Measurements from ENCODE around the gene VILL. TPM values are rescaled to one million over a fixed set of nuclear protein-coding genes. Genes with fewer than 3 reads are reported as not detected.

Gene VILL
- total and polyA plus RNA-seq, 2 donors (not counting 1 experiment from before 2014, with no cell fraction given) = 2.0 to 9.4 TPM

DNA sequence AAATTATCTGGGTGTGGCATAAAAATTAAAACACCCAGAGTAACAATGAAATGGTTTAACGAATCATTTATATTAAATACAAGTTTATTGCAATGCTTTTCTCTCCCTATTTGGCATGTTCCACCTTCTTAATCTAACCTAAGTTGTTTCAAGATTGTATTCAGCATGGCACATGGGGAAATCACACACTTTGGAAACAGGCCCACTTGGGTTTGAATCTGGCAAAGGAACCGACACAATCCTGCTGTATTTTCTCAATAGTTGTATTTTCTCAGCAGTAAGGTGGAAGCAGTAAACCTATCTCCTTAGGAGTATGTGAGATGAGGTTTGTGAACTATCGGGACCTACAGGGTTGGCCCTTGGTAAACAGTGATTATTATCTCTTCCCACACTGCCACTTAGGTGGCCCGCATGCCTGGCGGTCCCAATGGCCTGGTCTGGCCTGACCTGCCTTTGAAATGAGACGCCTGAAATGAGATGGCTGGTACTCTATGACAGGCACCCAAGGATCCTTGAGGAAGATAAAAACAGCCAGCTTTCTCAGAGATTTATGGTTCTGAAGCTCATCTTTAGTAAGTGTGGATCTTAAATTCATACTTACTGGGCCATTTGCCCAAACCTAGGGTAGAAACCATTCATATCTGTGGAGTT is 45.3 kb upstream of the VILL start:
- Histone ChIP-seq H3K4me1 (ENCODE audit: control insufficient read depth, extremely low read depth, insufficient read depth, low read length) (peaks cover 29% of the 10 kb centered on the region), H3K4me2 (ENCODE audit: extremely low read depth, insufficient read depth, low read length) (peak overlapping the region; percentile 46), H3K27me3 (ENCODE audit: control insufficient read depth, insufficient read depth, low read length) (no peaks in the 10 kb centered on the region), H3K9ac (ENCODE audit: insufficient read depth, low read length) (no peak overlapping the region), H4K20me1 (ENCODE audit: control insufficient read depth, extremely low read depth, insufficient read depth, low read length) (no peaks in the 10 kb centered on the region), H3K27ac (ENCODE audit: insufficient read depth, low read length) (peak overlapping the region; percentile 58), H3K79me2 (ENCODE audit: control insufficient read depth, insufficient read depth, low read length) (peaks cover 3% of the 10 kb centered on the region), H2AFZ (ENCODE audit: low read length) (no peak overlapping the region), H3K9me3 (ENCODE audit: control insufficient read depth, insufficient read depth, low read depth, low read length) (no peaks in the 10 kb centered on the region), H3K36me3 (ENCODE audit: control insufficient read depth, insufficient read depth, low read length) (no peaks in the 10 kb centered on the region), H3K4me3 (replicated peaks in 1 of 4; ENCODE audit: control extremely low read depth in 1 of 4, insufficient read depth in 1 of 4, low read depth in 3 of 4, low read length in 4 of 4) (no peak overlapping the region)
- no peak for DNase-seq (ENCODE audit: low read depth in 2 of 2)
- TF ChIP-seq EZH2 (IDR thresholded peaks at IDR 0.05; ENCODE audit: low read length, missing control alignments) = no peak

DNA sequence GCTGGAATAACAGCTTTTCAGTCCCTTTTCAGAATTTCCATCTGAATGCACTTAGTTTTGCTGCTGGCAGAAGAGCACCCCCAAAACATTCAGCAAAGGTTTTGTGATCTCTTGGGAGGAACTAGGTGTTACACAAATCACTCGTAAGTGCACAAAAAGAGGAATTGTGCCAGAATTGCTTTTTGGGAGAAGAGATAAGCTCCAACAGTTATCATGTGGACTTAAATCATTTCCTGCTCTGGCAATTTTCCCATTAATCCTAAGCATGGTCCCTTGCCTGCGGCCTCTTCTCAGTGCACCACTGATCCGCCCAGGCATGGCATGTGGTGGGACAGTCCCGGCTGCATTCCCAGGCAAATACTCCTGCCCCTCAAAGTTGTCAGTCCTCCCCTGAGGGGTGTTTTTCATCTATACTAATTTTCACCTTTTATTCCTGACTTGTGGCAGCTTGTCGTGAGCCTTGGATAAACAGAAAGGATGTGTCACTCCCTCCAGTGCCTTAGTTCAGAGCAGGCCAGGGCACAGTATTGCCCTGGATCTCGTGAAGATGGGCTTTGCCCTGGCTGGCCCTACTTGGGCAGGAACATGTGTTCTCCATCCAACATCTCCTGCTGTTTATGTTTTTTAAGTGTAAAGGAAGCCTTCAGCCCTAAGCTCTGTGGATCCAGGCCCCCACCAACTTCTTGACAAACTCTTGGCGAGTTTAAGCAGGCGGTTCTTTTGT is 44.6 kb upstream of the VILL start:
- Histone ChIP-seq H3K4me3 (replicated peaks in 1 of 4; ENCODE audit: control extremely low read depth in 1 of 4, insufficient read depth in 1 of 4, low read depth in 3 of 4, low read length in 4 of 4) (no peak overlapping the region), H3K27ac (ENCODE audit: insufficient read depth, low read length) (peak overlapping the region; percentile 58), H2AFZ (ENCODE audit: low read length) (no peak overlapping the region), H4K20me1 (ENCODE audit: control insufficient read depth, extremely low read depth, insufficient read depth, low read length) (no peaks in the 10 kb centered on the region), H3K9ac (ENCODE audit: insufficient read depth, low read length) (no peak overlapping the region), H3K36me3 (ENCODE audit: control insufficient read depth, insufficient read depth, low read length) (no peaks in the 10 kb centered on the region), H3K4me1 (ENCODE audit: control insufficient read depth, extremely low read depth, insufficient read depth, low read length) (peaks cover 29% of the 10 kb centered on the region), H3K9me3 (ENCODE audit: control insufficient read depth, insufficient read depth, low read depth, low read length) (no peaks in the 10 kb centered on the region), H3K27me3 (ENCODE audit: control insufficient read depth, insufficient read depth, low read length) (no peaks in the 10 kb centered on the region), H3K79me2 (ENCODE audit: control insufficient read depth, insufficient read depth, low read length) (peaks cover 2% of the 10 kb centered on the region), H3K4me2 (ENCODE audit: extremely low read depth, insufficient read depth, low read length) (peak overlapping the region; percentile 40)
- peak; percentile 60 to 79 for DNase-seq (ENCODE audit: low read depth in 2 of 2)
- TF ChIP-seq, protein P1, sequence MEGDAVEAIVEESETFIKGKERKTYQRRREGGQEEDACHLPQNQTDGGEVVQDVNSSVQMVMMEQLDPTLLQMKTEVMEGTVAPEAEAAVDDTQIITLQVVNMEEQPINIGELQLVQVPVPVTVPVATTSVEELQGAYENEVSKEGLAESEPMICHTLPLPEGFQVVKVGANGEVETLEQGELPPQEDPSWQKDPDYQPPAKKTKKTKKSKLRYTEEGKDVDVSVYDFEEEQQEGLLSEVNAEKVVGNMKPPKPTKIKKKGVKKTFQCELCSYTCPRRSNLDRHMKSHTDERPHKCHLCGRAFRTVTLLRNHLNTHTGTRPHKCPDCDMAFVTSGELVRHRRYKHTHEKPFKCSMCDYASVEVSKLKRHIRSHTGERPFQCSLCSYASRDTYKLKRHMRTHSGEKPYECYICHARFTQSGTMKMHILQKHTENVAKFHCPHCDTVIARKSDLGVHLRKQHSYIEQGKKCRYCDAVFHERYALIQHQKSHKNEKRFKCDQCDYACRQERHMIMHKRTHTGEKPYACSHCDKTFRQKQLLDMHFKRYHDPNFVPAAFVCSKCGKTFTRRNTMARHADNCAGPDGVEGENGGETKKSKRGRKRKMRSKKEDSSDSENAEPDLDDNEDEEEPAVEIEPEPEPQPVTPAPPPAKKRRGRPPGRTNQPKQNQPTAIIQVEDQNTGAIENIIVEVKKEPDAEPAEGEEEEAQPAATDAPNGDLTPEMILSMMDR (conservative IDR thresholded peaks at IDR 0.05 in 1 of 2, IDR thresholded peaks at IDR 0.05 in 1 of 2; ENCODE audit: low read depth in 1 of 2, low read length in 2 of 2) = no peak
- no peak for TF ChIP-seq EZH2 (IDR thresholded peaks at IDR 0.05; ENCODE audit: low read length, missing control alignments)

DNA sequence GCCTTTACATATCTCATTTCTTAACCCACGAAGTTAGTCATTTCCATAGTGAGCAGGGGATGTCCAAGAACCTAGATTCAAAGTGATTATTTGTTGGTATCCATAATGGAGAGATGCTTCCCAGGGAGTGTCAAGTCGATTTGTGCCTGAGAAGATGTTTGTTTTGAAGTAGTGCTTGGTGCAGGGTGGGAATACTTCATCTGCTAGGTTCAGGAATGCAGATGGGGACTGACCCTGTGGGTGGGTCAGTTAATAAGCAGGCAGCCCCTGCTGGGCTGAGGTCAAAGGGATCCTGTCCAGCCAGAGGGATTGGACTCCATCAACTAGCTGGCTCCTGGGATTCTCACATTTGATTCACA is 44.1 kb upstream of the VILL start:
- Histone ChIP-seq H3K9me3 (ENCODE audit: control insufficient read depth, insufficient read depth, low read depth, low read length) (no peaks in the 10 kb centered on the region), H4K20me1 (ENCODE audit: control insufficient read depth, extremely low read depth, insufficient read depth, low read length) (no peaks in the 10 kb centered on the region), H3K79me2 (ENCODE audit: control insufficient read depth, insufficient read depth, low read length) (peaks cover 2% of the 10 kb centered on the region), H2AFZ (ENCODE audit: low read length) (no peak overlapping the region), H3K27me3 (ENCODE audit: control insufficient read depth, insufficient read depth, low read length) (no peaks in the 10 kb centered on the region), H3K4me1 (ENCODE audit: control insufficient read depth, extremely low read depth, insufficient read depth, low read length) (peaks cover 28% of the 10 kb centered on the region), H3K4me2 (ENCODE audit: extremely low read depth, insufficient read depth, low read length) (peak overlapping the region; percentile 7), H3K9ac (ENCODE audit: insufficient read depth, low read length) (no peak overlapping the region), H3K27ac (ENCODE audit: insufficient read depth, low read length) (peak overlapping the region; percentile 58), H3K4me3 (replicated peaks in 1 of 4; ENCODE audit: control extremely low read depth in 1 of 4, insufficient read depth in 1 of 4, low read depth in 3 of 4, low read length in 4 of 4) (no peak overlapping the region), H3K36me3 (ENCODE audit: control insufficient read depth, insufficient read depth, low read length) (no peaks in the 10 kb centered on the region)
- TF ChIP-seq, protein P1 (conservative IDR thresholded peaks at IDR 0.05 in 1 of 2, IDR thresholded peaks at IDR 0.05 in 1 of 2; ENCODE audit: low read depth in 1 of 2, low read length in 2 of 2) = no peak
- TF ChIP-seq EZH2 (IDR thresholded peaks at IDR 0.05; ENCODE audit: low read length, missing control alignments) = no peak
- DNase-seq (ENCODE audit: low read depth in 2 of 2) = no peak

Measured in fibroblast of lung (primary cell).